Omental fat pad (tissue), 4 donors: ENCODE results near the gene MKI67. TPM values are rescaled to one million over a fixed set of nuclear protein-coding genes. Genes with fewer than 3 reads are reported as not detected.

Experiments
- ATAC-seq: fragments of 150-250 bp; one replicate; pipeline ENCODE4 v1.9.1; 2016; ENCODE audit warnings: mild to moderate bottlenecking, moderate library complexity; ENCODE audit not compliant: low FRiP score
- DNase-seq: peaks from one replicate; pipeline ENCODE4 v3.0.0-alpha.2; 2019; ENCODE audit warnings: low spot score
- CTCF ChIP-seq, 3 donors: fragments of 450-650 bp; IDR thresholded peaks; one replicate each; pipeline ENCODE4 v1.5.1; 2016 to 2017; ENCODE audit warnings: antibody characterized with exemption in 3 of 3, mild to moderate bottlenecking in 3 of 3, moderate library complexity in 2 of 3
- total RNA-seq, 4 donors: library from RNA; depleted of rRNA; stranded (reverse); fragments of >200 nt; gene quantifications; one replicate each; pipeline ENCODE4 v1.1.0, GENCODE V29; 2016

MKI67 gene
- total RNA-seq, 4 donors from 2014 or later: 0.63 to 9.6 (median 1.6) TPM

DNA sequence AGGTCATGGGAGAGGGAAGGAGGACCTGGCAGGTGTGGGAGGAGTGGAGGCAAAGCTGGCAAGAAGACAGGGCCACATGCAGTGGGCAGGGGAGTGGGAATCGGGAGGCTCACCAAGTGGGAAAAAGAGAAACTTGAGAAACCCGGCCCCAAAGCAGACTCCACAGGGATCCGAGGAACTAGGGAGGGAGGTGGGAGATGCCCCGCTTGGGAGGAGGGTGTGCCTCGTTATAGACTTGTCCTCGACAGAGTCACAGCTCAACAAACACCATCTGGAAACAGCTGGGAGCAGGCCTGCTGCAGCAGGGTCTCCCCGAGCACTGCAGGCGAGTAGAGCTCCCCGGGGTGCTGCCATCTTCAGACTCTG, 54.8 kb downstream of the MKI67 start:
- no peak for TF ChIP-seq CTCF (IDR thresholded peaks at IDR 0.05)
- ATAC-seq: no peak
- peak; percentile 8 for DNase-seq

- no peak for ATAC-seq
- DNase-seq: peak; percentile 6
- no peak for TF ChIP-seq CTCF (IDR thresholded peaks at IDR 0.05)
Observed at GRCh38 chr10:128070721-128071416, 55.4 kb downstream of the MKI67 start.

- no peak for DNase-seq
- no peak for TF ChIP-seq CTCF (IDR thresholded peaks at IDR 0.05)
- ATAC-seq: no peak
Observed at GRCh38 chr10:128070161-128070560, 56.1 kb downstream of the MKI67 start.

- peak; percentile 30 for DNase-seq
- TF ChIP-seq CTCF (IDR thresholded peaks at IDR 0.05): peak in 1 of 3 donors; percentile 65
- ATAC-seq: peak; percentile 60
Observed at GRCh38 chr10:128069351-128070051, 56.7 kb downstream of the MKI67 start.

- no peak for TF ChIP-seq CTCF (IDR thresholded peaks at IDR 0.05)
- peak; percentile 18 for DNase-seq
- ATAC-seq: no peak
Observed at GRCh38 chr10:128068398-128069285, 57.6 kb downstream of the MKI67 start.

- ATAC-seq: no peak
- peak; percentile 14 for DNase-seq
- no peak for TF ChIP-seq CTCF (IDR thresholded peaks at IDR 0.05)
Observed at GRCh38 chr10:128067691-128068397, 58.4 kb downstream of the MKI67 start.
